Gastroesophageal sphincter (tissue), 4 donors: Measurements from ENCODE around the gene PALM3. TPM values are rescaled to one million over a fixed set of nuclear protein-coding genes. Genes with fewer than 3 reads are reported as not detected.

Source experiments
- ATAC-seq: fragments of 150-250 bp; one replicate; pipeline ENCODE4 v1.9.1; 2016; ENCODE audit warnings: mild to moderate bottlenecking, moderate library complexity
- H3K27ac ChIP-seq, 4 donors: fragments of 200-600 bp; sonication (generic) in 3 of 4; 1 replicate in 3 of 4; 2 replicates in 1 of 4; pipeline ENCODE4 v1.5.1; 2016 to 2019
- H3K27me3 ChIP-seq: fragments of 200-600 bp; sonication (generic); one replicate; pipeline ENCODE4 v1.5.1; 2019
- H3K36me3 ChIP-seq, 2 donors: fragments of 200-600 bp; sonication (generic); one replicate each; pipeline ENCODE4 v1.5.1; 2019; ENCODE audit warnings: control low read depth in 1 of 2
- H3K4me1 ChIP-seq, 3 donors: fragments of 200-600 bp; sonication (generic); 1 replicate in 2 of 3; 2 replicates in 1 of 3; pipeline ENCODE4 v1.5.1; 2016 to 2019; ENCODE audit warnings: control low read depth in 2 of 3
- H3K4me3 ChIP-seq, 2 donors: fragments of 200-600 bp; sonication (generic); one replicate each; pipeline ENCODE4 v1.5.1; 2019; ENCODE audit warnings: mild to moderate bottlenecking in 1 of 2, moderate library complexity in 1 of 2
- H3K9me3 ChIP-seq, 3 donors: fragments of 200-600 bp; sonication (generic); one replicate each; pipeline ENCODE4 v1.5.1; 2017 to 2019; ENCODE audit warnings: control low read depth in 2 of 3
- CTCF ChIP-seq, 4 experiments: fragments of 200-600 bp in 2 of 4; fragments of 450-650 bp in 2 of 4; sonication (generic) in 1 of 4; IDR thresholded peaks; one replicate each; pipeline ENCODE4 v1.5.1; 2017 to 2019; ENCODE audit warnings: antibody characterized with exemption in 4 of 4, mild to moderate bottlenecking in 2 of 4, moderate library complexity in 2 of 4
- EP300 ChIP-seq: sonication (generic); formaldehyde crosslinking; IDR thresholded peaks from one replicate; pipeline ENCODE4 v1.6.1; 2017; ENCODE audit warnings: antibody characterized with exemption, mild to moderate bottlenecking
- POLR2A ChIP-seq, 2 donors: fragments of 450-650 bp; IDR thresholded peaks; one replicate each; pipeline ENCODE4 v1.6.1; 2017; ENCODE audit warnings: antibody characterized with exemption in 2 of 2, mild to moderate bottlenecking in 2 of 2, moderate library complexity in 1 of 2
- POLR2AphosphoS5 ChIP-seq: sonication (generic); formaldehyde crosslinking; IDR thresholded peaks from one replicate; pipeline ENCODE4 v1.6.1; 2017; ENCODE audit warnings: antibody characterized with exemption
- WGBS, 2 donors: methylation state at CpG; one replicate each; pipeline ENCODE4 v1.1.5; 2018; ENCODE audit warnings: low coverage in 1 of 2; 5-methylcytosine and 5-hydroxymethylcytosine counted together
- total RNA-seq, 4 donors: library from RNA; depleted of rRNA; stranded (reverse); fragments of >200 nt; gene quantifications; one replicate each; pipeline ENCODE4 v1.1.0, GENCODE V29; 2016

PALM3 gene
- total RNA-seq, 4 donors from 2014 or later, result not detected

- Histone ChIP-seq H3K9me3 (no peaks in the 10 kb centered on the region), H3K27ac (peak overlapping the region; percentile 71 to 95 (median 90)), H3K36me3 (no peaks in the 10 kb centered on the region), H3K27me3 (no peaks in the 10 kb centered on the region), H3K4me3 (peak overlapping the region; percentile 41 to 67), H3K4me1 (peaks cover 0 to 46% (median 19%) of the 10 kb centered on the region in 3 donors)
- TF ChIP-seq POLR2A (IDR thresholded peaks at IDR 0.05) (peak in 1 of 2 donors; percentile 0), EP300 (no peak)
- ATAC-seq, result peak; percentile 15
- 0 to 2% methylated on average over 6 to 17 of the region's 44 CpGs for WGBS, 2 donors
These were observed 12.3 kb upstream of the PALM3 start for GRCh38 chr19:14073925-14074838.

GRCh38 chr19:14073261-14073924, 11.5 kb upstream of the PALM3 start:
- TF ChIP-seq POLR2AphosphoS5, result peak; percentile 50
- TF ChIP-seq CTCF (IDR thresholded peaks at IDR 0.05), result peak in 3 of 4 experiments; percentile 39 to 95 (median 86)
- peak; percentile 53 to 72 for TF ChIP-seq POLR2A (IDR thresholded peaks at IDR 0.05)
- TF ChIP-seq EP300, result no peak
- Histone ChIP-seq H3K9me3 (no peaks in the 10 kb centered on the region), H3K4me3 (peak overlapping the region; percentile 41 to 67), H3K27me3 (no peaks in the 10 kb centered on the region), H3K4me1 (peaks cover 0 to 46% (median 19%) of the 10 kb centered on the region in 3 donors), H3K36me3 (no peaks in the 10 kb centered on the region), H3K27ac (peak overlapping the region; percentile 71 to 95 (median 90))
- peak; percentile 71 for ATAC-seq
- no CpG with 5 or more reads among the region's 106 CpGs for WGBS, 2 donors

- no peaks in the 10 kb centered on the region for H3K9me3 ChIP-seq
These were observed 10.8 kb upstream of the PALM3 start, which contains the start of gene MISP3 for GRCh38 chr19:14072535-14073260. MISP3 (plus strand) TSS chr19:14072786; CDS start chr19:14073310, 524 bp downstream.

GRCh38 chr19:14070268-14071050, 8.6 kb upstream of the PALM3 start:
- no peaks in the 10 kb centered on the region for H3K9me3 ChIP-seq
- peaks cover 0 to 40% (median 16%) of the 10 kb centered on the region in 3 donors for H3K4me1 ChIP-seq
- H3K4me3 ChIP-seq, result no peak overlapping the region
- no peaks in the 10 kb centered on the region for H3K36me3 ChIP-seq
- 98% methylated on average over 8 of the region's 43 CpGs; no CpG with 5 or more reads in 1 of the 2 donors for WGBS, 2 donors
- TF ChIP-seq CTCF (IDR thresholded peaks at IDR 0.05), result no peak
- TF ChIP-seq EP300, result no peak
- no peak for TF ChIP-seq POLR2AphosphoS5
- TF ChIP-seq POLR2A (IDR thresholded peaks at IDR 0.05), result no peak
- H3K27me3 ChIP-seq, result no peaks in the 10 kb centered on the region
- no peak for ATAC-seq
- no peak overlapping the region for H3K27ac ChIP-seq

More at GRCh38 chr19:14072535-14073260, 10.8 kb upstream of the PALM3 start, which contains the start of gene MISP3:
- H3K4me3 ChIP-seq, result peak within 1 kb of the TSS; percentile 41 to 67
- H3K36me3 ChIP-seq, result no peaks in the 10 kb centered on the region
- no peak for TF ChIP-seq POLR2A (IDR thresholded peaks at IDR 0.05)
- TF ChIP-seq EP300, result no peak
- no peak for TF ChIP-seq CTCF (IDR thresholded peaks at IDR 0.05)
- no peak for TF ChIP-seq POLR2AphosphoS5
- ATAC-seq, result peak; percentile 8
- H3K27ac ChIP-seq, result peak within 1 kb of the TSS; percentile 71 to 95 (median 90)
- peaks cover 0 to 46% (median 19%) of the 10 kb centered on the region in 3 donors for H3K4me1 ChIP-seq
- H3K27me3 ChIP-seq, result no peaks in the 10 kb centered on the region
- WGBS, 2 donors, result no CpG with 5 or more reads among the region's 51 CpGs
